Activated naive CD8-positive, alpha-beta T cell treated with anti-CD3 and anti-CD28 coated beads, Interleukin-2, amount 10 ng/mL, durations not matched to agents 7 days and 5 days (primary cell): Measurements from ENCODE around the gene TMEM115. TPM values are rescaled to one million over a fixed set of nuclear protein-coding genes. Genes with fewer than 3 reads are reported as not detected.

ENCODE experiments used
- ATAC-seq: fragments of 150-1000 bp; cut with Tn5 transposase; one replicate; pipeline ENCODE4 v1.10.0; 2021; ENCODE audit warnings: low read depth, moderate library complexity
- POLR2A ChIA-PET: fragments of 350-600 bp; sonication (Branson Sonifier 250); formaldehyde crosslinking; loops from one replicate; lab custom pipeline; 2021; ENCODE audit warnings: antibody characterized with exemption; lab: Charles Lee
- DNase-seq: peaks from one replicate; pipeline ENCODE4 v3.0.0; 2021
- H3K27ac Mint-ChIP-seq: one replicate; pipeline ENCODE4 v1.8.0; 2022; ENCODE audit warnings: mild to moderate bottlenecking, mixed read lengths
- H3K27me3 Mint-ChIP-seq: one replicate; pipeline ENCODE4 v1.8.0; 2022; ENCODE audit warnings: mild to moderate bottlenecking, moderate library complexity, mixed read lengths
- H3K36me3 Mint-ChIP-seq: one replicate; pipeline ENCODE4 v1.8.0; 2021; ENCODE audit warnings: mild to moderate bottlenecking, mixed read lengths
- H3K4me1 Mint-ChIP-seq: one replicate; pipeline ENCODE4 v1.8.0; 2021; ENCODE audit warnings: mixed read lengths
- H3K4me3 Mint-ChIP-seq: one replicate; pipeline ENCODE4 v1.8.0; 2022; ENCODE audit warnings: mild to moderate bottlenecking, moderate library complexity, mixed read lengths
- H3K9me3 Mint-ChIP-seq: one replicate; pipeline ENCODE4 v1.8.0; 2021; ENCODE audit warnings: mixed read lengths
- total RNA-seq, 2 experiments: library from RNA; stranded (reverse); gene quantifications; one replicate each; pipeline ENCODE4 v1.2.3, GENCODE V29; 2021

TMEM115 gene
- total RNA-seq, 2 experiments from 2014 or later = 23.4 to 24.4 TPM

- POLR2A ChIA-PET = interaction anchor here (1.1 to 7.0 kb wide), 4 partner anchors 10 to 17 kb away, joined by 3 to 82 read pairs (median 26); partner anchors contain the start of gene RASSF1
- Mint-ChIP-seq H3K36me3 (peaks cover 12% of the 10 kb centered on the region), H3K27me3 (no peaks in the 10 kb centered on the region), H3K4me1 (peaks cover 47% of the 10 kb centered on the region), H3K9me3 (no peaks in the 10 kb centered on the region), H3K27ac (peak overlapping the region; percentile 18), H3K4me3 (no peak overlapping the region)
- DNase-seq (no peak), ATAC-seq (no peak)
These were observed 5.0 kb downstream of the TMEM115 start for GRCh38 chr3:50354186-50354764.

GRCh38 chr3:50353245-50354004, 5.9 kb downstream of the TMEM115 start:
- Mint-ChIP-seq H3K9me3 (no peaks in the 10 kb centered on the region), H3K36me3 (peaks cover 15% of the 10 kb centered on the region), H3K27ac (no peak overlapping the region), H3K4me3 (no peak overlapping the region), H3K4me1 (peaks cover 50% of the 10 kb centered on the region), H3K27me3 (no peaks in the 10 kb centered on the region)
- ATAC-seq = no peak
- DNase-seq = no peak
- POLR2A ChIA-PET = interaction anchor here (0.6 to 7.0 kb wide), 7 partner anchors 9 to 248 kb away, joined by 3 to 82 read pairs (median 7); partner anchors contain the start of gene RASSF1

DNA sequence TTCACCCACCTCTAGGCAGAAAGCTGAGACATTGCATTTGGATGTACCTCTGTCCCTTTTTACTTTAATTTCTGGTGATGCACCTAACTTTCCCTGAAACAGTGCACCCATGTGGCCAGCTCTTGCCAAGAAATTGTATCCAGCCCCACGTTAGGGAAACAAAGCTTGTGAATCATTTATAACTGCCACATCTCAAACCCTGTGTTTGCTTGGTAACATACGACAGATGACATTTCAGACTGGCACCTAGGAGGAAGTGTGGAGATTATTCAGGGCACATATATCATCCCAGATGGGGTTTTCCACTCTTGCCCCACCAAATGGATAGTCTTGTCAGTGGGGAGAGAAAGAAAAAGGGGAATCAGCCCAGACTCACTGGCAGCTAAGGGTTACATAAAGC, 6.5 kb downstream of the TMEM115 start:
- Mint-ChIP-seq H3K36me3 (peaks cover 16% of the 10 kb centered on the region), H3K4me3 (no peak overlapping the region), H3K27ac (no peak overlapping the region), H3K27me3 (no peaks in the 10 kb centered on the region), H3K4me1 (peaks cover 47% of the 10 kb centered on the region), H3K9me3 (no peaks in the 10 kb centered on the region)
- ATAC-seq (no peak), DNase-seq (no peak)
- POLR2A ChIA-PET = interaction anchor here (0.6 to 7.0 kb wide), 7 partner anchors 11 to 258 kb away, joined by 3 to 82 read pairs (median 8); partner anchors contain the start of genes C3orf18, CISH and RASSF1

DNA sequence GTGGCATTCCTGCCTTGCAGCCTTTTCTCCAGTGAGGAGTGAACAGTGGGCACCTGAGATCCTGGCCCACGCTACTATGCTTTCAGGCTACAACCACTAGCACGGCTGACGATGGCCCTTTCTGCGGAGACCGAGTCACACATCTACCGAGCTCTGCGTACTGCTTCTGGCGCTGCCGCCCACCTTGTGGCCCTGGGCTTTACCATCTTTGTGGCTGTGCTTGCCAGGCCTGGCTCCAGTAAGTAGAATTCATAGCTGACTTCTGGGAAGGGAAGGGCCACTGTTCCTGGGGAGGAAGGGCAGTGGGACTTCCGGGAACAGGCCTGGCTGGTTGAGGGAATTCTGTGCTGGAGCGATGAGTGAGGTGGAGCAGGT, 8.0 kb downstream of the TMEM115 start:
- Mint-ChIP-seq H3K4me1 (peaks cover 41% of the 10 kb centered on the region), H3K36me3 (peaks cover 14% of the 10 kb centered on the region), H3K4me3 (peak overlapping the region; percentile 90), H3K27me3 (no peaks in the 10 kb centered on the region), H3K9me3 (no peaks in the 10 kb centered on the region), H3K27ac (peak overlapping the region; percentile 93)
- DNase-seq (no peak), ATAC-seq (no peak)
- POLR2A ChIA-PET = interaction anchor here (1.2 to 7.0 kb wide), 13 partner anchors 8 to 260 kb away, joined by 3 to 110 read pairs (median 12); partner anchors contain the start of genes C3orf18, CISH, HEMK1 and HYAL3

GRCh38 chr3:50350527-50351322, 8.6 kb downstream of the TMEM115 start, which contains the start of the genes CYB561D2 and NPRL2:
Gene CYB561D2 (plus strand): TSS chr3:50350862. CDS start chr3:50351434, 572 bp downstream.
Gene NPRL2 (minus strand): TSS chr3:50350775. CDS start chr3:50350652, 123 bp downstream.
- peaks cover 46% of the 10 kb centered on the region for H3K4me1 Mint-ChIP-seq
- H3K27me3 Mint-ChIP-seq = no peaks in the 10 kb centered on the region
- DNase-seq = peak; percentile 99
- peak; percentile 90 for ATAC-seq
- H3K27ac Mint-ChIP-seq = peak within 1 kb of the TSS; percentile 93
- H3K4me3 Mint-ChIP-seq = peak within 1 kb of the TSS; percentile 90
- H3K36me3 Mint-ChIP-seq = peaks cover 14% of the 10 kb centered on the region
- POLR2A ChIA-PET = interaction anchor here (0.6 to 7.0 kb wide), 19 partner anchors 9 to 260 kb away, joined by 3 to 110 read pairs (median 8); partner anchors contain the start of genes C3orf18, CISH, HEMK1 and HYAL3
- no peaks in the 10 kb centered on the region for H3K9me3 Mint-ChIP-seq

- ATAC-seq (no peak), DNase-seq (no peak)
- POLR2A ChIA-PET = interaction anchor here (0.6 to 7.0 kb wide), 19 partner anchors 9 to 261 kb away, joined by 3 to 110 read pairs (median 8); partner anchors contain the start of genes C3orf18, CISH, HEMK1 and HYAL3
- Mint-ChIP-seq H3K36me3 (peaks cover 14% of the 10 kb centered on the region), H3K27ac (peak overlapping the region; percentile 93), H3K4me3 (peak overlapping the region; percentile 90), H3K27me3 (no peaks in the 10 kb centered on the region), H3K4me1 (peaks cover 48% of the 10 kb centered on the region), H3K9me3 (no peaks in the 10 kb centered on the region)
These were observed 9.2 kb downstream of the TMEM115 start for GRCh38 chr3:50350213-50350526.

DNA sequence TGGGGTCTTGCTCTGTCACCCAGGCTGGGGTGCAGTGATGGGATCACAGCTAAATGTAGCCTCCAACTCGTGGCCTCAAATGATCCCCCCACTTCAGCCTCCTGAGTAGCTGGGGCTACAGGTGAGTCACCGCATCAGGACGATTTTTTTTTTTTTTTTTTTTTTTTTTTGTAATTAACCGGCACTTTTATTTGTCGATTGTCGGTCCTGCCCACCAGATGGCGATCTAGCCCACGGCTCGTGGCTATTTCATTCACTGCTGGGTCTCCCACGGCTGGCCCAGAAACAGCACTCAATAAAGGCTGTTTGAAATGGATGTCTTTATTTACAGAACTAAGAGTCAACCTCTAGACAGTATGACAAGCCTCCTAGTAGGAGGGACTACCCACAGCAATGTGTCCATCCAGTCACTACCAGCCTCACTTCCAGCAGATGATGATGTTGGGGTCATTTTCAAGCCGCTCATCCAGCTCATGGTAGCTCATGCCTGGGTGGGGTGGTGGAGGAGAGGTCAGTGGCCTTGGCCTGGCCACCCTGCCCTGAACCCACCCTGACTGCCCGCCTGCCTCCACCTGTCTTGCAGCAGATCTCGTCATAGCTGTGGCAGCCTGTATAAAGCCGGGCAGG, 12.0 kb downstream of the TMEM115 start:
- Mint-ChIP-seq H3K4me1 (peaks cover 49% of the 10 kb centered on the region), H3K36me3 (peaks cover 10% of the 10 kb centered on the region), H3K27ac (peak overlapping the region; percentile 42), H3K27me3 (no peaks in the 10 kb centered on the region), H3K4me3 (peak overlapping the region; percentile 16), H3K9me3 (no peaks in the 10 kb centered on the region)
- ATAC-seq (peak; percentile 5), DNase-seq (peak; percentile 77)
- POLR2A ChIA-PET = interaction anchor here (0.5 to 5.6 kb wide), 5 partner anchors 10 to 1153 kb away, joined by 3 to 110 read pairs (median 5); partner anchors contain the start of genes CISH, DCAF1 and TUSC2

DNA sequence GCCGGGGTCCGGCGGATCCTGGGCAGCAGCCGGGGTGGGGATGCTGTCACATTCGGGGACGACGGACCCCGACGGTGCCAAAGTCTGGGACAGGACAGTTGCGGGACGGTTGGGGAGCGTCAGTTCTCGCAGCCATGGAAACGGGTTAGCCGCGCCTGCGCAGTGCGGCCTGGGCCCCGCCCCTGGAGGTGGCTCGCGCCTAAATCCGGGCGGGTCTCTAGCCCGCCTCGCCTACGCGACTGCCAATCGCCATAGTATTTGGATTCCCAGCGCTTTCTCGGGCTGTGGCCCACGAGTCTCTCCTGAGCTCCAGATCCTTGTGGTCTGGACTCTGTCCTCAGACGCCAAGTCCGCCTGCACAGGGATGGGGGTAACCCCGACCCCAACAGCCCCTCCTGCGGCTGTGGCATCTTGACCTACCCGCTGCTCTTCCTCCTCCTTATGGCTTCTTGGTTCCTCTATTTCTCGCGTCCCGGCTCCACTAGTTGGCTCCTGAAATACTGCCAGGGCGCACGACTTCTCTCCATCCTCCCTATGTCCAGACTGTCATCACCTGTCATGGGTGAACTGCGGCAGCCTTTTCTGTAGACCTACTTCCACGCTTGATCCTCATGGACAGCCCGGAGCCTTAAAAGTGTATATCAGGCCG, 13.6 kb downstream of the TMEM115 start, which contains the start of gene ZMYND10:
Gene ZMYND10, minus strand, starts transcription at position 147 of the 649 bp plus-strand sequence. CDS start 153 bp downstream, outside the sequence.
- DNase-seq (peak; percentile 90), ATAC-seq (peak; percentile 10)
- H3K36me3 Mint-ChIP-seq = peaks cover 10% of the 10 kb centered on the region
- H3K4me3 Mint-ChIP-seq = peak within 1 kb of the TSS; percentile 84
- peaks cover 47% of the 10 kb centered on the region for H3K4me1 Mint-ChIP-seq
- H3K27me3 Mint-ChIP-seq = no peaks in the 10 kb centered on the region
- POLR2A ChIA-PET = interaction anchor here (0.5 to 1.4 kb wide), 5 partner anchors 9 to 266 kb away, joined by 3 to 5 read pairs (median 3); partner anchors contain the start of genes CISH, HEMK1 and TUSC2
- peak within 1 kb of the TSS; percentile 79 for H3K27ac Mint-ChIP-seq
- no peaks in the 10 kb centered on the region for H3K9me3 Mint-ChIP-seq

DNA sequence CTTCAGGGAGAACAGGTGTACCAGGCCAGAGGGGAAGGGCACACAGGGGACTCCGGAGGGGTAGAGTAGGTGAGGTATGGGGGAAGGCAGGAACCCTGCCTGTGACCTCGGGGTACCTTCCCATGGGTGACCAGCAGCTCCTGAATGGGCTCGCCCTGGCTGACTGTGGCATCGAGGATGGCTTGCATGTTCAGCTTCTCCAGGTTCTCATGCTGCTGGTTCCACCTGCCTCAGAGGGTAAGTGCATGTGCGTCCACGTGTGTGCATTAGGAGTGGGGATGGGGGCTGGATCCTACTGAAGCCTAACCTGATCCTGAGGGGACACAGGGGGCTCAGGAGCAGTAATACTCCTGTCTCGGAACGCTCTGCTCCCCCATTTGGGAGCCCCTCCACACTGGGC, 14.3 kb downstream of the TMEM115 start:
- Mint-ChIP-seq H3K4me3 (peak overlapping the region; percentile 84), H3K4me1 (peaks cover 41% of the 10 kb centered on the region), H3K36me3 (peaks cover 12% of the 10 kb centered on the region), H3K9me3 (no peaks in the 10 kb centered on the region), H3K27ac (peak overlapping the region; percentile 65), H3K27me3 (no peaks in the 10 kb centered on the region)
- POLR2A ChIA-PET = interaction anchor here (0.5 to 2.1 kb wide), 6 partner anchors 9 to 267 kb away, joined by 3 to 7 read pairs (median 4); partner anchors contain the start of genes CISH, HEMK1 and TUSC2
- no peak for ATAC-seq
- no peak for DNase-seq

DNA sequence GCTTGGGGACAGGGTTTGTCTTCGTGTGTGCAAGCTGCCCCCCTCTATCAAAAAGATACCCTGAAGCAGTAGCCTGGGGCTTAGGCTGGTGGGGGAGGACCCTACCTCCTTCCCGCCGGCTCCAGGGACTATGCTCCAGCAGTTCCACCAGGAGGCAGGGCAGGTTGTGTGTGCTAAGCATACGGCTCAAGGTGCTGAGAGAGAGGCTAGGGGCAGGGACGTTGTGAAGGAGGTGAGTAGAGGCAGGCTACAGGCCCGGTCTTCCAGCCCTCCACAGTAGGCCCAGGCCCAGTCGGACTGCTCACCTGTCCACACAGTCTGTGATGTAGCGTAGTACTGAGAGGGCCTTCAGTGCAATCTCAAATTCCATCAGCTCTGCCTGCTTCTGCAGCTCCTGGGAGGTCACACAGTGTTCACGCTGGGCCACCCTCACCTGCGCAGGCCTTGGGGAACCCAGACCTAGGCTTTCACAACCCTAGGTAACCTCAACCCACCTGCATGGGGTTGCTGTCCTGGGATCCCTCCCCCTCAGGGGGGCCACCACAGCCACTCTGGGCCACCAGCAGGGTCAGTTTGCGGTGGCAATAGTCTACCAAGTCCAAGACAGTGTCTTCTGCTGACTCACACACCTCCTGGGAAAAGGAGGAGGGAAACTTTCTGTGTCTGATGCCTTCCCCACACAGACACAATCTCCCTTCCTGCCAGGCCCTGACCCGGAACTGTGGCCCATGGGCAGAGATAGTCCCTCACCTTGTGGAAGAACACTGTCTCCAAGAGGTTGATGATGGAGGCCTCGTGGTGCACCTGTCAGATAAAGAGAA, 16.3 kb downstream of the TMEM115 start:
- POLR2A ChIA-PET = interaction anchor here (1.4 to 10.5 kb wide), 5 partner anchors 9 to 266 kb away, joined by 4 to 439 read pairs (median 82); partner anchors contain the start of genes C3orf18, CISH, CYB561D2 and HEMK1
- ATAC-seq = no peak
- DNase-seq = no peak
- Mint-ChIP-seq H3K4me1 (peaks cover 35% of the 10 kb centered on the region), H3K36me3 (peaks cover 24% of the 10 kb centered on the region), H3K27me3 (no peaks in the 10 kb centered on the region), H3K27ac (peak overlapping the region; percentile 99), H3K9me3 (no peaks in the 10 kb centered on the region), H3K4me3 (no peak overlapping the region)
